ENCODE results near the gene RAB3GAP1. TPM values are rescaled to one million over a fixed set of nuclear protein-coding genes. Genes with fewer than 3 reads are reported as not detected.
"Not testable (repeated sequence)": the region's sequence is repeated elsewhere in the genome, so short reads cannot be mapped to it uniquely, and the experiment has no call there.

The RAB3GAP1 gene
- total RNA-seq, 1 experiment from 2014 or later: 38.6 TPM

DNA sequence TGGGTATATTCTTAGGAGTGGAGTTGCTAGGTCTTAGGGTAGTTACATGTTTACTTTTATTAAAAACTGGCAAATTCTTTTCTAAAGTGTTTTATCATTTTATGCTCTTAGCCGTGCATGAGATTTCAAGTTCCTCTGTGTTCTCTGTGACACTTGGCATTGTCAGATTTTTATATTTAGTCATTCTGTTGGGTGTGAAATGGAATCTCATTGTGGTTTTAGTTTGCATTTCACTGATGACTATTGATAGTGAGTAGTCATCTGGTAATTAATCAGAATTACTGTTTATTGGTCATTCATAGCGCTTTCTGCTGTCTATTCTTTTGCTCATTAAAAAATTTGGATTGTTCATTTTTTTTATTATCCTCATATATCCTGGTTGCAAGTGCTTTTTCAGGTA lies 34.1 kb downstream of the RAB3GAP1 start:
- DNase-seq (ENCODE audit: low read depth, low spot score) (no peak), ATAC-seq (no peak)
- Histone ChIP-seq H3K4me1 (ENCODE audit: control insufficient read depth, insufficient read depth, low read length) (no peaks in the 10 kb centered on the region), H3K27ac (ENCODE audit: low read length) (no peak overlapping the region), H3K36me3 (ENCODE audit: control insufficient read depth, insufficient read depth, low read length) (peaks cover 2% of the 10 kb centered on the region; the same call in 1 of the 2 replicates), H3K27me3 (ENCODE audit: control insufficient read depth, insufficient read depth, low read length) (no peaks in the 10 kb centered on the region), H3K9me3 (ENCODE audit: control insufficient read depth, insufficient read depth, low read depth, low read length) (no peaks in the 10 kb centered on the region), H3K4me3 (ENCODE audit: low read depth in 2 of 2, low read length in 2 of 2) (no peak overlapping the region)
- no TSS peak for BruUV-seq (replicated peaks)
- in situ Hi-C loops (cut with HindIII; ENCODE audit: low pct_unique_long_range_greater_than_20kb, low sequenced_read_pairs) (no loop called here), intact Hi-C loops (cut with micrococcal nuclease; ENCODE audit: unreplicated experiment) (no loop called here)
- TF ChIP-seq, protein P1, sequence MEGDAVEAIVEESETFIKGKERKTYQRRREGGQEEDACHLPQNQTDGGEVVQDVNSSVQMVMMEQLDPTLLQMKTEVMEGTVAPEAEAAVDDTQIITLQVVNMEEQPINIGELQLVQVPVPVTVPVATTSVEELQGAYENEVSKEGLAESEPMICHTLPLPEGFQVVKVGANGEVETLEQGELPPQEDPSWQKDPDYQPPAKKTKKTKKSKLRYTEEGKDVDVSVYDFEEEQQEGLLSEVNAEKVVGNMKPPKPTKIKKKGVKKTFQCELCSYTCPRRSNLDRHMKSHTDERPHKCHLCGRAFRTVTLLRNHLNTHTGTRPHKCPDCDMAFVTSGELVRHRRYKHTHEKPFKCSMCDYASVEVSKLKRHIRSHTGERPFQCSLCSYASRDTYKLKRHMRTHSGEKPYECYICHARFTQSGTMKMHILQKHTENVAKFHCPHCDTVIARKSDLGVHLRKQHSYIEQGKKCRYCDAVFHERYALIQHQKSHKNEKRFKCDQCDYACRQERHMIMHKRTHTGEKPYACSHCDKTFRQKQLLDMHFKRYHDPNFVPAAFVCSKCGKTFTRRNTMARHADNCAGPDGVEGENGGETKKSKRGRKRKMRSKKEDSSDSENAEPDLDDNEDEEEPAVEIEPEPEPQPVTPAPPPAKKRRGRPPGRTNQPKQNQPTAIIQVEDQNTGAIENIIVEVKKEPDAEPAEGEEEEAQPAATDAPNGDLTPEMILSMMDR (IDR thresholded peaks at IDR 0.05): no peak
- TF ChIP-seq, protein P2, sequence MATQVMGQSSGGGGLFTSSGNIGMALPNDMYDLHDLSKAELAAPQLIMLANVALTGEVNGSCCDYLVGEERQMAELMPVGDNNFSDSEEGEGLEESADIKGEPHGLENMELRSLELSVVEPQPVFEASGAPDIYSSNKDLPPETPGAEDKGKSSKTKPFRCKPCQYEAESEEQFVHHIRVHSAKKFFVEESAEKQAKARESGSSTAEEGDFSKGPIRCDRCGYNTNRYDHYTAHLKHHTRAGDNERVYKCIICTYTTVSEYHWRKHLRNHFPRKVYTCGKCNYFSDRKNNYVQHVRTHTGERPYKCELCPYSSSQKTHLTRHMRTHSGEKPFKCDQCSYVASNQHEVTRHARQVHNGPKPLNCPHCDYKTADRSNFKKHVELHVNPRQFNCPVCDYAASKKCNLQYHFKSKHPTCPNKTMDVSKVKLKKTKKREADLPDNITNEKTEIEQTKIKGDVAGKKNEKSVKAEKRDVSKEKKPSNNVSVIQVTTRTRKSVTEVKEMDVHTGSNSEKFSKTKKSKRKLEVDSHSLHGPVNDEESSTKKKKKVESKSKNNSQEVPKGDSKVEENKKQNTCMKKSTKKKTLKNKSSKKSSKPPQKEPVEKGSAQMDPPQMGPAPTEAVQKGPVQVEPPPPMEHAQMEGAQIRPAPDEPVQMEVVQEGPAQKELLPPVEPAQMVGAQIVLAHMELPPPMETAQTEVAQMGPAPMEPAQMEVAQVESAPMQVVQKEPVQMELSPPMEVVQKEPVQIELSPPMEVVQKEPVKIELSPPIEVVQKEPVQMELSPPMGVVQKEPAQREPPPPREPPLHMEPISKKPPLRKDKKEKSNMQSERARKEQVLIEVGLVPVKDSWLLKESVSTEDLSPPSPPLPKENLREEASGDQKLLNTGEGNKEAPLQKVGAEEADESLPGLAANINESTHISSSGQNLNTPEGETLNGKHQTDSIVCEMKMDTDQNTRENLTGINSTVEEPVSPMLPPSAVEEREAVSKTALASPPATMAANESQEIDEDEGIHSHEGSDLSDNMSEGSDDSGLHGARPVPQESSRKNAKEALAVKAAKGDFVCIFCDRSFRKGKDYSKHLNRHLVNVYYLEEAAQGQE (IDR thresholded peaks at IDR 0.05; ENCODE audit: insufficient read depth in 1 of 2, low read depth in 2 of 2, low read length in 1 of 2): no peak
- no peak for TF ChIP-seq POLR2AphosphoS5 (IDR thresholded peaks at IDR 0.05; ENCODE audit: low read depth, low read length)
- TF ChIP-seq TCF7L2 (IDR thresholded peaks at IDR 0.05; ENCODE audit: low read depth, low read length): no peak
- TF ChIP-seq SIN3A (IDR thresholded peaks at IDR 0.05; ENCODE audit: borderline replicate concordance, insufficient read depth, low read depth, low read length): no peak
- ChIA-PET POLR2A (interaction anchor here (0.7 kb wide), 1 partner anchor 8 kb away, joined by 9 read pairs; no protein-coding TSS in a partner anchor), CTCF (no interaction called here)

DNA sequence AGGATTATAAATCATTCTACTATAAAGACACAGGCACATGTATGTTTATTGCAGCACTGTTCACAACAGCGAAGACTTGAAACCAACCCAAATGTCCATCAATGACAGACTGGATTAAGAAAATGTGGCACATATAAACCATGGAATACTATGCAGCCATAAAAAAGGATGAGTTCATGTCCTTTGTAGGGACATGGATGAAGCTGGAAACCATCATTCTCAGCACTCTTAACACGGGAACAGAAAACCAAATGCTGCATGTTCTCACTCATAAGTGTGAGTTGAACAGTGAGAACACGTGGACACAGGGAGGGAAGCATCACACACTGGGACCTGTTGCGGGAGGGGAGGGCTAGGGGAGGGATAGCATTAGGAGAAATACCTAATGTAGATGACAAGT lies 37.5 kb downstream of the RAB3GAP1 start:
- H3K27ac ChIP-seq (ENCODE audit: low read length); CTCF ChIA-PET; in situ Hi-C loops (cut with HindIII; ENCODE audit: low pct_unique_long_range_greater_than_20kb, low sequenced_read_pairs); H3K9me3 ChIP-seq (ENCODE audit: control insufficient read depth, insufficient read depth, low read depth, low read length); H3K4me1 ChIP-seq (ENCODE audit: control insufficient read depth, insufficient read depth, low read length); BruUV-seq (replicated peaks); intact Hi-C loops (cut with micrococcal nuclease; ENCODE audit: unreplicated experiment); DNase-seq (ENCODE audit: low read depth, low spot score); H3K4me3 ChIP-seq (ENCODE audit: low read depth in 2 of 2, low read length in 2 of 2); ATAC-seq; H3K27me3 ChIP-seq (ENCODE audit: control insufficient read depth, insufficient read depth, low read length); POLR2A ChIA-PET; H3K36me3 ChIP-seq (ENCODE audit: control insufficient read depth, insufficient read depth, low read length): not testable (repeated sequence)

DNA sequence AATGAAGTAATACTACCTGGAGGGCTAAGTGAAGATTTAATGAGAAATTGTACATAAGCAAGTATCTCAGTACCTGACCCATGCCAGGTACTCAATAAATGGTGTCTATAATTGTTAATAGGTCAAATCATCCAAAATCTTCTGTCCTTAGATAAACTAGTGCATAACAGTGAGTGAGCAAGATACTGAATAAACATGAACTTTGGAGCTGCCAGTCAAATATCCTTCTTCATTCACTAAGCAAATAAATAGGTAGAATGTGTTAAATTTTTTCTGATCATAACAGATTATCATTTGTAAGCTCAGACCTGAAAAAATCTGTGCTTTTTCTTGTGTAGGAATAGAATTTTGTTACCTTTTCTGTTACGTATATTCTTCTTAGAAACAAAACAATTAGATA lies 39.6 kb downstream of the RAB3GAP1 start:
- H3K27ac ChIP-seq (ENCODE audit: low read length): no peak overlapping the region
- ChIA-PET CTCF (no interaction called here), POLR2A (no interaction called here)
- H3K9me3 ChIP-seq (ENCODE audit: control insufficient read depth, insufficient read depth, low read depth, low read length): no peaks in the 10 kb centered on the region
- DNase-seq (ENCODE audit: low read depth, low spot score) (no peak), ATAC-seq (no peak)
- no TSS peak for BruUV-seq (replicated peaks)
- in situ Hi-C loops (cut with HindIII; ENCODE audit: low pct_unique_long_range_greater_than_20kb, low sequenced_read_pairs) (no loop called here), intact Hi-C loops (cut with micrococcal nuclease; ENCODE audit: unreplicated experiment) (no loop called here)
- H3K27me3 ChIP-seq (ENCODE audit: control insufficient read depth, insufficient read depth, low read length): no peaks in the 10 kb centered on the region
- TF ChIP-seq POLR2AphosphoS5 (IDR thresholded peaks at IDR 0.05; ENCODE audit: low read depth, low read length): no peak
- no peak for TF ChIP-seq SIN3A (IDR thresholded peaks at IDR 0.05; ENCODE audit: borderline replicate concordance, insufficient read depth, low read depth, low read length)
- H3K4me1 ChIP-seq (ENCODE audit: control insufficient read depth, insufficient read depth, low read length): no peaks in the 10 kb centered on the region
- H3K36me3 ChIP-seq (ENCODE audit: control insufficient read depth, insufficient read depth, low read length): peaks cover 8% of the 10 kb centered on the region
- no peak overlapping the region for H3K4me3 ChIP-seq (ENCODE audit: low read depth in 2 of 2, low read length in 2 of 2)
